ACC112 (cell line): ENCODE results near the gene CALHM3.
A peak's percentile ranks its signal among the peaks of the same experiment; 100 is the strongest.
"Not testable (repeated sequence)": the region's sequence is repeated elsewhere in the genome, so short reads cannot be mapped to it uniquely, and the experiment has no call there.

ENCODE experiments used
- H2AFZ ChIP-seq: fragments of 200-600 bp; sonication (generic); one replicate; pipeline ENCODE4 v1.6.0; 2017; ENCODE audit warnings: antibody characterized with exemption, low read length; ENCODE audit not compliant: unreplicated experiment
- H3K27ac ChIP-seq: fragments of 200-600 bp; sonication (generic); 2 replicates; pipeline ENCODE4 v1.5.1; 2014; ENCODE audit warnings: low read depth, mild to moderate bottlenecking, antibody characterized with exemption, low read length, moderate library complexity
- H3K27me3 ChIP-seq: fragments of 200-600 bp; sonication (generic); 2 replicates; pipeline ENCODE4 v1.6.1; 2014; ENCODE audit warnings: mild to moderate bottlenecking, antibody characterized with exemption, low read length, moderate library complexity, mixed read lengths; ENCODE audit not compliant: insufficient read depth
- H3K36me3 ChIP-seq: fragments of 200-600 bp; sonication (generic); 2 replicates; pipeline ENCODE4 v1.6.1; 2016; ENCODE audit warnings: mild to moderate bottlenecking, antibody characterized with exemption, low read length, moderate library complexity, mixed read lengths; ENCODE audit not compliant: insufficient read depth
- H3K4me1 ChIP-seq: fragments of 200-600 bp; sonication (generic); one replicate; pipeline ENCODE4 v1.6.1; 2016; ENCODE audit warnings: low read length, mixed read lengths; ENCODE audit not compliant: insufficient read depth, unreplicated experiment, control insufficient read depth
- H3K4me3 ChIP-seq: fragments of 200-600 bp; sonication (generic); 2 replicates; pipeline ENCODE4 v1.5.1; 2014; ENCODE audit warnings: mild to moderate bottlenecking, low read depth, low read length
- H3K79me2 ChIP-seq: fragments of 200-600 bp; sonication (generic); one replicate; pipeline ENCODE4 v1.6.0; 2016; ENCODE audit warnings: low read length; ENCODE audit not compliant: control insufficient read depth, unreplicated experiment, insufficient read depth

The CALHM3 gene

DNA sequence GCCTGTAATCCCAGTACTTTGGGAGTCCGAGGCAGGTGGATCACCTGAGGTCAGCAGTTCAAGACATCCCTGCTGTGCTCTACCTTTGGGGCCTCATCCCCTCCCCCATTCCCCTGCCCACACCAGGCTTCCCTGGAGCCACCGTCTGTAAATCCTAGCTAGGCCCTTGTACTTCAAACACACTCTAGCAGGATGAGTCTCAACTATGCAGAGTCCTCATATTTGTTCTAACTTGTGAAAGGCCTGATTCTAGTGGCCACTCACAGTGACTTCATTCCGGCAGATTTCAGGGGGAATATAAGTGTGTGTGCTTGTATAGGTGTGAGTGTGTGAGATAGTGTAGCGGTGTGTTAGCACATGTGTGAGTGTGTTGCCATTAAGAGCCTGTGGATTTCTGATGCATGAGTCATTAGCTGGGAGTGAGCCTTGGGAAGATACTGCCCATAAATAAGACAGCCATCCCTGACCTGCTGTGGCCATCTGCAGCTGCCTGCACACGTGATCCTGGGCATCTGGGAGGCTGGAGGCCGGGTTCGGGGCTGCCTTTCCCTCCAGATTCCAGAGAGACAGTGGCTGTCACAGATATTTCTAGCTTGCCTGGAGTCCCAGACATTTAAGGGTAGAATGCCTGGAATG lies 12.8 kb upstream of the CALHM3 start:
- Histone ChIP-seq H3K36me3 (no peaks in the 10 kb centered on the region), H3K27me3 (peaks cover 31% of the 10 kb centered on the region), H3K4me1 (peaks cover 19% of the 10 kb centered on the region), H3K79me2 (no peaks in the 10 kb centered on the region), H3K27ac (peak overlapping the region; percentile 3; the same call in 1 of the 2 replicates), H2AFZ (no peak overlapping the region), H3K4me3 (no peak overlapping the region)

DNA sequence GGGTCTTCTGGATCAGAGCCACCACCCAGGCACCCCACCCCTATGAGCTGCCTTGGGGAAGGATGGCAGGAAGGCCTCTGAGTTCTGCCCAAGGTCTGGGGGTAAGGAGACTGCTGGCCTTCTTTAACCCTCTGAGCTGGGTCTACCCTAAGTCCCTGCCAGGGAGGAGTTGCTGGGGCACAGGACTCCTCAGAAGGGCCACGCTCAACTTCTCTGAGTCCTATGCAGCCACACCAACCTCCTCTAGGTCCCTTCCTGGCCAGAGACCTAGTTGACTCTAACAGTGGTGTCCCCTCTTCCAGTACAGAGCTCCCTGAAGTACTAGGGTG lies 11.9 kb upstream of the CALHM3 start:
- Histone ChIP-seq H3K79me2 (no peaks in the 10 kb centered on the region), H3K27me3 (peaks cover 22% of the 10 kb centered on the region), H3K36me3 (no peaks in the 10 kb centered on the region), H3K4me3 (no peak overlapping the region), H2AFZ (no peak overlapping the region), H3K4me1 (peaks cover 19% of the 10 kb centered on the region), H3K27ac (no peak overlapping the region)

DNA sequence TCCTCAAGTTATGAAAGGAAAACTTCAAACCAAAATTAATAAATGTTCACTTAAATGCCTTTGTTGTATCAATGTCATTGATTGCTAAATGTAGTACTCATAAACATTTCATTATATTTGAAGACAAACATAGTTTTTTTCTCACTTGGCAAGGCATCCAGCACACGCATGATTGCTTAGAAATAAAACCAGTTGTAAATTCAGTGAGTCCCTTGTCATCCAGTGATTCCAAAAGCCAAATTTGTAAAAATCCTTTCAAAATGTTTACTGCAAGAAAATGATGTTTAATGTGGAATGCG lies 8.3 kb upstream of the CALHM3 start:
- no peak overlapping the region for H3K4me3 ChIP-seq

DNA sequence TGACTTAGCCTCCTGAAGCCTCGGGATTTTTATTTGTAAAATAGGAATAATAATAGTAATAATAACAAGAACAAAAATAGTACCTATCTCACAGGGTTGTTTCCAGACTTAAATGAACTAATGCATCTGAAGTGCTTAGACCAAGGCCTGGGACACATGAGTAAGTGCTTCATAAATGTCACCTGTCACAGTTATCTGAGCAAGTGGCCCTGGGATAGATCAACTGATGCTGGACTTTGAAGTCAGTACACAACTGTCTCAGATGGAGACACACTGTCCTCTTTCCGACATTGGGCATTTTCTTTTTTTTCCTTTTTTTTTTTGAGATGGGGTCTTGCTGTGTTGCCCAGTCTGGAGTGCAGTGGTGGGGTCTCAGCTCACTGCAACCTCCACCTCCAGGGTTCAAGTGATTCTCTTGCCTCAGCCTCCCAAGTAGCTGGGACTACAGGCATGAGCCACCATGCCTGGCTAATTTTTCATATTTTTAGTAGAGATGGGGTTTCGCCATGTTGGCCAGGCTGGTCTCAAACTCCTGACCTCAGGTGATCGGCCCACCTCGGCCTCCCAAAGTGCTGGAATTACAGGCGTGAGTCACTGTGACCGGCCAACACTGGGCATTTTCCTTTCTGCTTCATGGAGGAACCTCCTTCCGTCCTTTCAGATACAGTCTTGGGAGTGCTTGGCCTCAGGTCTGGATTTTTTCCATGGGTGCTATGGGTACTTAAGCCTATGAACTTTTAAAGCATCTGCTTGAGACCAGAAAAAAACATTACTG lies 7.8 kb upstream of the CALHM3 start:
- not testable (repeated sequence) for H2AFZ ChIP-seq, H3K79me2 ChIP-seq, H3K4me1 ChIP-seq, H3K36me3 ChIP-seq, H3K27me3 ChIP-seq, H3K27ac ChIP-seq, H3K4me3 ChIP-seq

More for the DNA sequence above, 8.3 kb upstream of the CALHM3 start:
- Histone ChIP-seq H2AFZ (no peak overlapping the region), H3K4me1 (peaks cover 9% of the 10 kb centered on the region), H3K36me3 (no peaks in the 10 kb centered on the region), H3K79me2 (no peaks in the 10 kb centered on the region), H3K27me3 (no peaks in the 10 kb centered on the region), H3K27ac (no peak overlapping the region)

DNA sequence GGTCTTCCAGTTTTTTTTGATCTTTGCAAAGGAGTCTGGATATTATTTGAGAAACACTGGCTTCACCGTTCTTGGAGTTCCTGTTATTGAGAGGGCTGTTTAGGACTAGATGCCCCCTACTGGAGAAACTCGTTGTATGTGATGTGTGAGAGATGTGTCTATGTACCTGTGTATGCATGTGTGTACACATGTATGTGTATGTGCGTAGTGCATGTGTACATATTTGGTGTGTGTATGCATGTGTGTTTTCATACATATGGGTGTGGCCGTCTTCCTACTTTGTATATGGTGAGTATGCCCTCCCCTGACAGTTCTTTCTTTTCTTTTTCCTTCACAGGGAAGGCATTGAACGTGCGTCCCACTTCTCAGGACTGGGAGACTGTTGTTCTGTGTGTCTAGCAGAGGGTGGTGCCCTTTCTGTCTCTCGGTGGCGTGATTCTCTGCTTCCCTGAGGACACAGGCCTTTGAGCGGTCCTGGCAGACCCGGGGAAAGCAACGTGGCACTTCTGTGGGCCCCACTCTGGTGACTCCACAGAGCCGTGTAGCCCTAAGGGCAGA lies 3.0 kb upstream of the CALHM3 start:
- Histone ChIP-seq H2AFZ (peak overlapping the region; percentile 51), H3K36me3 (no peaks in the 10 kb centered on the region), H3K27ac (no peak overlapping the region), H3K79me2 (no peaks in the 10 kb centered on the region), H3K4me1 (peaks cover 20% of the 10 kb centered on the region), H3K4me3 (no peak overlapping the region), H3K27me3 (no peaks in the 10 kb centered on the region)

DNA sequence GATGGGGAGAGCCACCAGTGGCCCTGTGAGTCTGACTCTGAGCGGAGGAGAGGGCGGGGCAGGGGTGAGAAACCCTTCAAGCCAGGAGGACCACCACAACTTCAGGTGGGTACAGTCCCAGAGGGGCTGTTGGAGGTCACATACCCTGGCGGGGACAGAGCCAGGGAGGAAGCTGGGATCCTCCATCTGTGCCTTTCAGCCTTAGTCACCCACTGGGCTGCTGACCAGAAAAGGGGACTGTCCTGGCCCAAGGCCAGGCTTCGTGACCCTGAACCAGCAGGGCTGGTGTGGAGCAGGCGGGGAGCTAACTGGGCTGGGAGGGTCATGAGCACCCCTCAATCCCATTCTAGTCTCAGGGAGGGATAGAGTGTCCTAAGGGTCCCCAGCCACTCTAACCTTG lies 1.5 kb upstream of the CALHM3 start:
- Histone ChIP-seq H3K4me3 (no peak overlapping the region), H3K27ac (no peak overlapping the region), H3K27me3 (no peaks in the 10 kb centered on the region), H2AFZ (peak overlapping the region; percentile 30), H3K79me2 (no peaks in the 10 kb centered on the region), H3K36me3 (no peaks in the 10 kb centered on the region), H3K4me1 (peaks cover 20% of the 10 kb centered on the region)

DNA sequence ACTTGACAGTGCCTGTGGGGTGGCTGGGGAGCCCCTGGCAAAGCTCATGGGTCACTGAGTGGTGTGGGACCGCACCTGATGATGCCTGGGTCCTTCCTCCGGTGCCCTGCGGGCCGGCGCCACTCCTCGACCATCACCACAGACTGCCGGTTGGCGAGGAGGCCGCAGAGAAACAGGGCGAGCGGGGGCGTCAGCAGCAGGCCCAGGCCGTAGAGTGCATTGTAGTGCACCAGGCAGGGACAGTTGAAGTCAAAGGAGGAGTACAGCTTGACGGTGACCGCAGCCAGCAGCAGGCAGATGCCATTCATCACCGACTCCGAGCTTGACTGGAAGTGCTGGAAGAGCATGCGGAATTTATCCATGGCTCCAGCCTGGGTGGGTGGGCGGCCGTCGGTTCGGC lies 369 bp downstream of the CALHM3 start:
- no peak overlapping the region for H2AFZ ChIP-seq

DNA sequence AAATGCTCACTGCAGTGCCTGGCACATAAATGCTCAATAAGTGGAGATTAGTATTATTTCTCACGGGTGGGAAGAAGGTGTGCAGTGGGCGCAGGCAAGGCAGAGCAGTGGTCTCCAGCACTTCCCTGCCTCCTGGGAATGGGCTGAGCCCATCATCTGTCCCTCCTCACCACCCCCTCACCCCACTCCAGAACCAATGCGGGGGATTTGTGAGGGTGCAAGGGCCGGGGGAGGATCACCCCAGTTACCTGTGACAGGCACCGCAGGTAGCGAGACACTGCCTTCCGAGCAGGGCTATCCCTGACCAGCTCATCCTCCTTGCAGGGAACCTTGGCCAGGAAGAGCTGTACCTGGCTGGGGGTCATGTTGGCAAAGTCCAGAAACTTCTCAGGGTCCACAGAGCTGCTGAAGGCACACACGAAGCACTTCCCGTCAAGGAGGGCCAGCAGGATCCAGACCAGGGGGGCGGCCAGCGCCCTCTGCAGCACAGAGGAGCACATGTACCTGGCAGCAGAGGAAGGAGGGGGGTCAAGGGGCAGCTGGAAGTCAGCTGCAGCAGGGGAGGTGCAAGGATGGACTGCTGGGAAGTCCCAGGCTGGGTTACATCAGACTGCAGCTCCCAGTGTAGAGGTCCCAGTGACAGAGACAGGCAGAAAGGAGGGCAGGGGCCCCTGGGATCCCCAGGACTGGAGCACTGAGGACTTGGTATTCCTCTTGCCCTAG lies 2.8 kb downstream of the CALHM3 start:
- H2AFZ ChIP-seq: no peak overlapping the region
- H3K27ac ChIP-seq: no peak overlapping the region
- H3K4me1 ChIP-seq: peaks cover 30% of the 10 kb centered on the region

More for the DNA sequence above, 369 bp downstream of the CALHM3 start:
- Histone ChIP-seq H3K36me3 (no peaks in the 10 kb centered on the region), H3K4me1 (peaks cover 20% of the 10 kb centered on the region), H3K27me3 (no peaks in the 10 kb centered on the region), H3K27ac (no peak overlapping the region), H3K4me3 (no peak overlapping the region), H3K79me2 (no peaks in the 10 kb centered on the region)

DNA sequence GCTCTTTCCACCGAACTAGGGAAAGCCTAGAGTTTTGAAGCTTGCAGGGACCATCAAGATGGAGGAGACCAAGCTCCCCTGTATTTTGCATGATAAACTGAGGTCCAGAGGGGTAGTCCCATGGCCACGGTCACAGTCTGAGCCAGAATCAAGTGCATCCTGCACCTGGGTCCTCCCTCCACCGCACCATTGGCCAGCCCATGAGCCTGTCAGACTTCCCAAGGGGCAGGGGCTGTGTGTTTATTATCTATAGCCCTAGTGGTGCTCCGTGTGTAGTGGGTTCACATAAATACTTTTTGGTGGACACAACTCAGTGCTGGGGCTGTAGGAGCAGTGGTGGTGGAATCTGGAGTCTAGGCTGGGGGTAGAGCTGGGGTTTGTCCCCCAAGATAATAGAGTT lies 3.6 kb downstream of the CALHM3 start:
- Histone ChIP-seq H3K4me1 (peaks cover 29% of the 10 kb centered on the region), H3K27ac (no peak overlapping the region), H3K36me3 (no peaks in the 10 kb centered on the region), H3K27me3 (no peaks in the 10 kb centered on the region), H2AFZ (no peak overlapping the region), H3K79me2 (no peaks in the 10 kb centered on the region), H3K4me3 (no peak overlapping the region)

More for the DNA sequence above, 2.8 kb downstream of the CALHM3 start:
- Histone ChIP-seq H3K36me3 (no peaks in the 10 kb centered on the region), H3K79me2 (no peaks in the 10 kb centered on the region), H3K27me3 (no peaks in the 10 kb centered on the region), H3K4me3 (no peak overlapping the region)

DNA sequence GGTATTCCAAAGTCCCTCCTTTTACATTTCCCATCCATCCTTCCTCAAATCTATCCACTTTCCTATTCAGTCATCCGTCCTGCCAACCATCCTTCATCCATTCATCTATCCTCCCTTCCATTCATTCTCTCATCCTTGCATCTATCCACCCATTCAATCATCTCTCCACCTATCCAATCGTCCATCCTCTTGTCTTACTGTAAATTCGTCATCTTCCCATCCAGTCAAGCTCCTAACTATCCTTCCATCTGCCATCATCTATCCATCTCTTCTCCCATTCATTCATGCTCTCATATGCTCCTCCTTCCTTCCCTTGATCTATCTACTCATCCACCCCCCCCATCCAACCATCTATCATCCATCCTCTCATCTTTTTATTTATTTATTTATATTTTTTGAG lies 5.0 kb downstream of the CALHM3 start:
- H3K36me3 ChIP-seq: no peaks in the 10 kb centered on the region
- no peak overlapping the region for H3K27ac ChIP-seq
- no peaks in the 10 kb centered on the region for H3K79me2 ChIP-seq
- peaks cover 18% of the 10 kb centered on the region for H3K4me1 ChIP-seq
- H3K27me3 ChIP-seq: no peaks in the 10 kb centered on the region
- H3K4me3 ChIP-seq: no peak overlapping the region
- H2AFZ ChIP-seq: no peak overlapping the region
